Hematopoietic multipotent progenitor cell treated with erythropoietin and hydrocortisone succinate and interleukin-3 and kit ligand, for 8 days (in vitro differentiated cells): ENCODE measurements around the gene CDK5R2.
"Not testable (repeated sequence)": the region's sequence is repeated elsewhere in the genome, so short reads cannot be mapped to it uniquely, and the experiment has no call there.

Source experiments
- DNase-seq: peaks from one replicate; pipeline ENCODE4 v3.0.0-alpha.2; 2015

CDK5R2 gene

DNA sequence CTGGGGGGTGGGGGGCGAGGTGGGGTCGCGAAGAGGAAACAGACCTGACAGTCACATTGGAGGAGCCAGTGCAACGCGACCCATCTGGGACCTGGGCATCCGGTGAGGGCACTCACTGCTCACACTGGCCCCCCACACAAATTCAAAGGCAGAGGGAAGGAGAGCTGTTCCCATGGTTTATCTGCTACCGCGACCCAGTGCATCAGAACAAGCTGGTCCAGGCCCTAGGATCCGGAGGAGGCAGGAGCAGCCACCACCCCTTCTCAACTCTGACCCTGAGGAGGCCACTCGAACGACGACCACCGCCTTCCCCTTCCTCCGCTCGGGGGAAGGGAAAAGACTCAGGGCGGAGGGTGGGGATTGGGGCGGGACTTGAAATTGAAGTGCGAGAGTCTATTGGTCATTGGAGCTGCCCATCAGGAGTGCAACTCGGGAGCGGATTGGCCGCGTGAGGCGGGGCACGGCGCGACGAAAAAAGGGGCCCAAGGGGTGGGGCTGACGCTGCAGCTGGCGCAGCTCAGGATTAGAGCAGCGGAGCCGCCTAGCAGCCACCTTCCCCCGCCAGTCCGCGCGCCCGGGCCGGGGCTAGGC, at the start of gene CDK5R2:
Gene CDK5R2 (plus strand): TSS at position 526 of the 591 bp plus-strand sequence. CDS start 155 bp downstream, outside the sequence.
- DNase-seq, result peak; percentile 78

GRCh38 chr2:218910741-218911140, 48.7 kb upstream of the CDK5R2 start:
- DNase-seq, result no peak

DNA sequence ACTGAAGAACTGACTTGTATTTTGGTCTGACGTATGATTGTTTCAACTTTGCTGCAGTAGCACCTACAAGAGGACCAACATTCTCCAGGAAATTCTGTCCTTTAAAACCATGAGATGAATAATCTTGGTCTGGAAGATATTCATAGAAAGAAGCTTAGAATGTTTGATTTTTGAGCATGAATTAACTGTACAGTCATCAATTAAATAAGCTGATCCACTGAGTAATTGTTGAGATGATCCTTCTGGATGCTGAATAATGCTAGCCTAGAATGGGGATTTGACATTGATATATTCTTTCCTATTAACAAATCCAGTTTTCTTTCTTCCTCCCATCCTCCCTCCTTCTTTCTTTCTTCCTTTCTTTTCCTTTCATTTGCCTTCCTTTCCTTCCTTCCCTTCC, 39.0 kb upstream of the CDK5R2 start:
- no peak for DNase-seq

GRCh38 chr2:218924757-218925156, 34.7 kb upstream of the CDK5R2 start:
- no peak for DNase-seq

- DNase-seq, result no peak
These were observed 34.0 kb upstream of the CDK5R2 start for GRCh38 chr2:218925434-218925833.

DNA sequence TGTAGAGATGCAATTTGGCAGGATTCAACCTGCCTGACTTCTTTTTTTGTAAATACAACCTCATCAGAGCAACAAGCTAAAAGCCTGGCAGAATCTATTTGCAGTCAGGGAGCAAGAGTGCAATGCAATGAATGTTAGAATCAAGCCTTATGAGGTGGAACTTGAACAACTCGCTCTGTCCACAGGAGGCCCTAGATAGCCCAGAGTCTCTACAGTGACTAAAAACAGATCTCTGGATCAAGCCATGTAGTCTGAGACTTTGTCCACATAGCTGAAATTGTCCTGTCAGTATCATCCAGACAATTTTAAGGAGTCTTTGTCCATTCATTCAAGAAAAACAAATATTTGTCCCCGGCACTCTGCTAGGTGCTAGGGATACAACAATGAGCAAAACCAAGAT, 32.0 kb upstream of the CDK5R2 start:
- DNase-seq, result no peak

- no peak for DNase-seq
These were observed 31.6 kb upstream of the CDK5R2 start for GRCh38 chr2:218927876-218928275.

DNA sequence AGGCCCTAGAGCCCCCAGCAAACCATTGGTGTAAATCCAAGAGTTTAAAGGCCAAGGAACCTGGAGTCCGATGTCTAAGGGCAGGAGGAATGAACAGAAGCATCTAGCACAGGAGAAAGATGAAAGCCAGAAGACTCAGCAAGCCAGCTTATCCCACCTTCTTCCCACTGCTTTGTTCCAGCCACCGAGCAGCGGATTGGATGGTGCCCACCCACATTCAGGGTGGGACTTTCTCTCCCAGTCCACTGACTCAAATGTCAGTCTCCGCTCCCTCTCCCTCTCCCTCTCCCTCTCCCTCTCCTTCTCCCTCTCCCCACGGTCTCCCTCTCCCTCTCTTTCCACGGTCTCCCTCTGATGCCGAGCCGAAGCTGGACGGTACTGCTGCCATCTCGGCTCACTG, 29.0 kb upstream of the CDK5R2 start:
- DNase-seq, result not testable (repeated sequence)

DNA sequence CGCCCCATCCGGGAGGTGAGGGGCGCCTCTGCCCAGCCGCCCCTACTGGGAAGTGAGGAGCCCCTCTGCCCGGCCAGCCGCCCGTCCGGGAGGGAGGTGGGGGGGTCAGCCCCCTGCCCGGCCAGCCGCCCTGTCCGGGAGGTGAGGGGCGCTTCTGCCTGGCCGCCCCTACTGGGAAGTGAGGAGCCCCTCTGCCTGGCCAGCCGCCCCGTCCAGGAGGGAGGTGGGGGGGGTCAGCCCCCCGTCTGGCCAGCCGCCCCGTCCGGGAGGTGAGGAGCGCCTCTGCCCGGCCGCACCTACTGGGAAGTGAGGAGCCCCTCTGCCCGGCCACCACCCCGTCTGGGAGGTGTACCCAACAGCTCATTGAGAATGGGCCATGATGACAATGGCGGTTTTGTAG, 27.7 kb upstream of the CDK5R2 start:
- not testable (repeated sequence) for DNase-seq

DNA sequence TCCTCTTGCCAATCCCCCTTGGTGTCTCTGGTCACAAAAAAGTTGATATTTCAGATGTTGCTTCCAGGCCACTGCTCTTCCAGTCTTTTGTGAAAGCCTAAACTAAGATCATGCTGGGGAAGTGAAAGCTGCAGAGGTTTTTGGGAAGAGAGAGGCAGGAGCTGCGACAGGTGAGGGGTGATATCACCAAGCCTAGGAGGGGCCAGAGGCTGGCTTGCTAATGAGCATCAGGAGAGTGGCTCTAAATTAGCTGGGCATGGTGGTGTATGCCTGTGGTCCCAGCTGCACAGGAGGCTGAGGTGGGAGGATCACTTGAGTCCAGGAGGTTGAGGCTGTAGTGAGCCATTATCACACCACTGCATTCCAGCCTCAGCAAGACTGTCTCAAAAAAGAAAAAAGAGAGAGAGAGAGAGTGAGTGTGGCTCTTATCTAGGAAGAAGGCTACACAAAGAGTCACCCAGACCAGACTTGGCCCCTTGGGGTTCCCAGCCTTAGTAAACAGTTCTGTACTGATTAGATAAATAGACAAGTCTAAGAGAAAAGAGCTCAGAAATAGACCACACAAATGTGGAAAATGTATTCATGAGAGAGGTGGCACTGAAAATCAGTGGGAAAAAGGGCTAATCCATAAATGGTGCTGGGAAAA, 14.6 kb upstream of the CDK5R2 start:
- peak; percentile 21 for DNase-seq

DNA sequence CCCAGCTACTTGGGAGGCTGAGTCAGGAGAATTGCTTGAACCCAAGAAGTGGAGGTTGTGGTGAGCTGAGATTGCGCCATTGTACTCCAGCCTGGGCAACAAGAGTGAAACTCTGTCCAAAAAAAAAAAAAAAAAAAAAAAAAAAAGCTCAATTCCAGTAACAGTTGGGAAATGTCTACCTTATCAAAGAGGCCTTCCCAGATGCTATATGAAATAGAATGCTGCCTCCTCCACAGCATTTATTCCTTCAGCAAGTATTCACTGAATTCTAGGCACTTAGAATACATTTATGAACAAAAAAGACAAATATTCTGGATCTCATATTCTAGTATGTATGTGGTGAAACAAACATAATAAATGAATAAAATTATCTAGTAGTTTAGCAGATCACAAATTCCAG, 12.8 kb upstream of the CDK5R2 start:
- no peak for DNase-seq

- DNase-seq, result no peak
These were observed 7.3 kb upstream of the CDK5R2 start for GRCh38 chr2:218952160-218952559.

DNA sequence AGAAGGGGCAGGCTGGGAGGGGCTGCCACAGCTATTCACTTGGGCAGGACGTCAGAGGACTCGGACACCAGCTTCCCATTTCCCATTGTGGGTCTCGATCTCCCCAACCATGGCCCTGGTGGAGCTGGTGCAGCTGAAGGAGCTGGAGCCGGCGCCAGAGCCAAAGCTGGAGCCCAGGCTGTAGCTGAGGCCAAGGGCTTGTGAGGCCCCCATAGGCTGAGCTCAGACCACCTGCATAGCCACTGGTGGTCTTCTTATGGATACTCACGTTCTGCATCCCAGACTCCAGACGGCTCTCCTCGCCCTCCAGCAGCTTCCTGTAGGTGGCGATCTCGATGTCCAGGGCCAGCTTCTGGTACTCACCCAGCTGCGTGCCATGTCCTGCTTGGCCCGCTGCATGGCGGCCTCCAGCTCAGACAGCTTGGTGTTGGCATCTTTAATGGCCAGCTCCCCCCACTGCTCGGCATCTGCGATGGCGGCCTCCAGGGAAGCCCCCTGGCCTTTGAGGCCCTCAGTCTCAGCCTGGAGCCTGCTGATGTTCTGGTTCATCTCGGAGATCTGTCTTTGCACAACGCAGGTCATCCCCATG, 6.0 kb upstream of the CDK5R2 start:
- no peak for DNase-seq

DNA sequence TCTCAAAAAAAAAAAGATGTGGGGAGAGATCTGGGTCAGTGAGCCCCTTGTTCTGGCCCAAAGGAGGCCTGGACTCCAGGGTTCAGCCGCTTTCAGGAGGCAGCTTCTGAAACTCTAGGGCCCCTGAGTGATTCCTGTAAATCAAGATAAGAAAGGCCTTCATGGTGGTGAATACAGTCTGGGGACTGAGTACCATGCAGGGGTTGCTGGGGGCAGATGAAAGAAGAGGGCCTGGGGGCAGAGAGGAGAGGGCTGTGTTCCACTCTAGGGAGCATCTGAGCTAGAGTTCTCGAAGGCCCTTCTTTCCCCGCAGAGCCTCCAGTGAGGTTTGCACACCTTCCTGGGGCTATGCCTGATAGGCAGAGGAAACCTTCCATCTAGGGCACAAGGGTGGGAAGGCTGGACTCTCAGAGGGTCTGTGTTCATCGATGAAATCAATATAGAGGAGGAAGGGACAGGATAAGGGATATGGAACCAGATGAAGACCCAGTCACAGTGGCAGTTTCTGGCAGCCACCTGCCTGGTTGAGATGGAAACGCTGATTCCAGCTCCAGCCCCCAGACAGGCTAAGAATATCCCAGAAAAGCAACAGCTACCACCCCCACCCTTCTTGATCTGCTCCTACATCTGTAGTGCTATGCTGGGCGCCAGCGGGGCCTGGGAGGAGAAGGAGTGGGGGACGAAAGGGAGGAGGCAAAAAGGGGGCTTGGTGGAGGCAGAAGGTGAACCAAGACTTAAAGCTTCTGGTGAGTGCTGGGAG, 4.7 kb upstream of the CDK5R2 start:
- DNase-seq, result no peak

DNA sequence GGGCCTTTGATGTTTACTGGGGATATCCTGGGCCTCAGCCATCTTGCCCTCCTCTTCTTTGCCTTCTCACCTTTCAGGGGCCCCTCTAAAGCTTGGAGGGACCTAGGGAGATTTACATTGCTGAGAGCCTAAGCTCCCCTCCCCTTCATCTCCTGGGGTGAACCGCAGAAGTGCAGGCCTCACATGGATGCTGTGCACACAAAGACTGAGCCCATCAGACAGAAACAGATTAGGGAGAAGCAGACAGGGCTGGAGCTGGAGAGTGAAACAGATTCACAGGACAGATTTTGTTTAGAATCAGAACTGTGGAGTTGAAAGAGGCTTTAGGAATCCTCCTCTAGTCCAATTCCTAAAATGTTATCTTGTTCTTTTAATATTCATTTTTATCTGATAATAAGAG, 3.4 kb upstream of the CDK5R2 start:
- no peak for DNase-seq

- DNase-seq, result no peak
These were observed 1.8 kb upstream of the CDK5R2 start for GRCh38 chr2:218957671-218958070.

- DNase-seq, result no peak
These were observed 1.2 kb upstream of the CDK5R2 start for GRCh38 chr2:218958276-218958675.

DNA sequence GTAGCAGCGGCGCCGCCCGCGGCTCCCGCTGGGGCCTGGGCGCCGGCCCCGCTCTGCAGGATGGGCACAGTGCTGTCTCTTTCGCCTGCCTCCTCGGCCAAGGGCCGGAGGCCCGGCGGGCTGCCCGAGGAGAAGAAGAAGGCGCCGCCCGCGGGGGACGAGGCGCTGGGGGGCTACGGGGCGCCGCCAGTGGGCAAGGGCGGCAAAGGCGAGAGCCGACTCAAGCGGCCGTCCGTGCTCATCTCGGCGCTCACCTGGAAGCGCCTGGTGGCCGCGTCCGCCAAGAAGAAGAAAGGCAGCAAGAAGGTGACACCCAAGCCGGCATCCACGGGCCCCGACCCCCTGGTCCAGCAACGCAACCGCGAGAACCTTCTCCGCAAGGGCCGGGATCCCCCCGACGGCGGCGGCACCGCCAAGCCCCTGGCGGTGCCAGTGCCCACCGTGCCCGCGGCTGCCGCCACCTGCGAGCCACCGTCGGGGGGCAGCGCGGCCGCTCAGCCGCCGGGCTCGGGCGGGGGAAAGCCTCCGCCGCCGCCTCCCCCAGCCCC, 369 bp downstream of the CDK5R2 start:
- no peak for DNase-seq

DNA sequence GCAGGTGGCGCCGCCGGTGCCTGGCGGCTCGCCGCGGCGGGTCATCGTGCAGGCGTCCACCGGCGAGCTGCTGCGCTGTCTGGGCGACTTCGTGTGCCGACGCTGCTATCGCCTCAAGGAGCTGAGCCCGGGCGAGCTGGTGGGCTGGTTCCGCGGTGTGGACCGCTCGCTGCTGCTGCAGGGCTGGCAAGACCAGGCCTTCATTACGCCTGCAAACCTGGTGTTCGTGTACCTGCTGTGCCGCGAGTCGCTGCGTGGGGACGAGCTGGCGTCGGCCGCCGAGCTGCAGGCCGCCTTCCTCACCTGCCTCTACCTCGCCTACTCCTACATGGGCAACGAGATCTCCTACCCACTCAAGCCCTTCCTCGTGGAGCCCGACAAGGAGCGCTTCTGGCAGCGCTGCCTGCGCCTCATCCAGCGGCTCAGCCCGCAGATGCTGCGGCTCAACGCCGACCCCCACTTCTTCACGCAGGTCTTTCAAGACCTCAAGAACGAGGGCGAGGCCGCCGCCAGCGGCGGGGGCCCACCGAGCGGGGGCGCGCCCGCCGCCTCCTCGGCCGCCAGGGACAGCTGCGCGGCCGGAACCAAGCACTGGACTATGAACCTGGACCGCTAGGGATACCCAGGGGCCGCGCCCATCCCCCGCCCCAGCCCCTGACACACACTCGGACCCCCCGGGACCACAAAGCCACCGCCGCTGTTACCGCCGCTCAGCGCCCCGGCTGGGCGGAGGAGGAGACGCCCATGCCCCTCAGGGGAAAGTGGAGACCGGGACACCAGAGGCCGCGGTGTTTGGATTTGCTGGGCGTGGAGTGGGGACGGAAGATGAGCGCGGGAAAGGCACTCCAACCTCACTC, 1.1 kb downstream of the CDK5R2 start:
- DNase-seq, result no peak

DNA sequence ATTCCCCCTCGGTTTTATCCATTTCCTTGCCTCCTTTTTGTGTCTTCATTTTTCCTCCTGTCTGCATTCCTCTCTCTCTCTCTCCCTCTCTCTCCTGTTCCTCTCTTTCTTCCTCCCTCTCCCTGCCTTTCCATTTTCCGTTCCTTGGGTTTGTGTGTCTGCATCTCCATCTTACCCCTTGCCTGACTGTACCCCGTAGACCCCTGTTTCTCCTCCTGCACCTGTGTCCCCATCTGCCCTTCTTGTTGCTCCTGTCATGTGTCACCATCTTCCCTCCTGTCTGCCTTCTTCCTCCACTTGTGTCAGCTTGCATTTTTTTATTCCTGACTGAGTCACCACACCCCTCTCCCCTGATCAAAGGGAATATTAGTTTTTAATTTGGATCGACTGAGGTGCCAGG, 1.8 kb downstream of the CDK5R2 start:
- no peak for DNase-seq

- DNase-seq, result no peak
These were observed 2.4 kb downstream of the CDK5R2 start for GRCh38 chr2:218961651-218962570.
